Activated naive CD8-positive, alpha-beta T cell (primary cell): ENCODE results near the gene PCDHA12.
"Not testable (repeated sequence)": the region's sequence is repeated elsewhere in the genome, so short reads cannot be mapped to it uniquely, and the experiment has no call there.

ENCODE experiments used
- H3K27ac Mint-ChIP-seq: one replicate; pipeline ENCODE4 v1.8.0; 2021; ENCODE audit warnings: mixed read lengths
- H3K27me3 Mint-ChIP-seq: one replicate; pipeline ENCODE4 v1.8.0; 2021; ENCODE audit warnings: mixed read lengths
- H3K36me3 Mint-ChIP-seq: one replicate; pipeline ENCODE4 v1.8.0; 2021; ENCODE audit warnings: mixed read lengths
- H3K4me1 Mint-ChIP-seq: one replicate; pipeline ENCODE4 v1.8.0; 2021; ENCODE audit warnings: low read depth, mixed read lengths
- H3K4me3 Mint-ChIP-seq: one replicate; pipeline ENCODE4 v1.8.0; 2021; ENCODE audit warnings: mild to moderate bottlenecking, mixed read lengths
- H3K9me3 Mint-ChIP-seq: one replicate; pipeline ENCODE4 v1.8.0; 2021; ENCODE audit warnings: low read depth, mixed read lengths

Gene PCDHA12

GRCh38 chr5:140849831-140850634 is 25.1 kb upstream of the PCDHA12 start:
- H3K4me3 Mint-ChIP-seq, H3K4me1 Mint-ChIP-seq, H3K27ac Mint-ChIP-seq, H3K36me3 Mint-ChIP-seq: not testable (repeated sequence)
- Mint-ChIP-seq H3K27me3 (peaks cover 32% of the 10 kb centered on the region), H3K9me3 (peaks cover 18% of the 10 kb centered on the region)

- peaks cover 2% of the 10 kb centered on the region for H3K36me3 Mint-ChIP-seq
- H3K4me1 Mint-ChIP-seq: no peaks in the 10 kb centered on the region
- no peak within 1 kb of the TSS for H3K4me3 Mint-ChIP-seq
- H3K27ac Mint-ChIP-seq: no peak within 1 kb of the TSS
- H3K27me3 Mint-ChIP-seq: peaks cover 25% of the 10 kb centered on the region
- peaks cover 18% of the 10 kb centered on the region for H3K9me3 Mint-ChIP-seq
Observed at GRCh38 chr5:140855772-140856674, 19.1 kb upstream of the PCDHA12 start, which contains the start of gene PCDHA10. TSS of gene PCDHA10 (plus strand) at chr5:140855897. CDS start at chr5:140856049, 152 bp downstream.

DNA sequence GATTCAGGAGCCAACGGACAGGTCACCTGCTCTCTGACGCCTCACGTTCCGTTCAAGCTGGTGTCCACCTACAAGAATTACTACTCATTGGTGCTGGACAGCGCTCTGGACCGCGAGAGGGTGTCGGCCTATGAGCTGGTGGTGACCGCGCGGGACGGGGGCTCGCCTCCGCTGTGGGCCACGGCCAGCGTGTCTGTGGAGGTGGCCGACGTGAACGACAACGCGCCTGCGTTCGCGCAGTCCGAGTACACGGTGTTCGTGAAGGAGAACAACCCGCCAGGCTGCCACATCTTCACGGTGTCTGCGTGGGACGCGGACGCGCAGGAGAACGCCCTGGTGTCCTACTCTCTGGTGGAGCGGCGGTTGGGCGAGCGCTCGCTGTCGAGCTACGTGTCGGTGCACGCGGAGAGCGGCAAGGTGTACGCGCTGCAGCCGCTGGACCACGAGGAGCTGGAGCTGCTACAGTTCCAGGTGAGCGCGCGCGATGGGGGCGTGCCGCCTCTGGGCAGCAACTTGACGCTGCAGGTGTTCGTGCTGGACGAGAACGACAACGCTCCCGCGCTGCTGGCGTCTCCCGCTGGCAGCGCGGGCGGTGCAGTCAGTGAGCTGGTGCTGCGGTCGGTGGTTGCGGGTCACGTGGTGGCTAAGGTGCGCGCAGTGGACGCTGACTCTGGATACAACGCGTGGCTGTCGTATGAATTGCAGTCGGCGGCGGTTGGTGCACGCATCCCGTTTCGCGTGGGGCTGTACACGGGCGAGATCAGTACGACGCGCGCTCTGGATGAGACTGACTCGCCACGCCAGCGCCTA is 17.7 kb upstream of the PCDHA12 start:
- Mint-ChIP-seq H3K27me3 (peaks cover 31% of the 10 kb centered on the region), H3K27ac (no peak overlapping the region), H3K4me1 (no peaks in the 10 kb centered on the region), H3K9me3 (peaks cover 22% of the 10 kb centered on the region), H3K4me3 (no peak overlapping the region), H3K36me3 (peaks cover 8% of the 10 kb centered on the region)

GRCh38 chr5:140857987-140858240 is 17.2 kb upstream of the PCDHA12 start:
- peaks cover 22% of the 10 kb centered on the region for H3K9me3 Mint-ChIP-seq
- H3K27ac Mint-ChIP-seq: no peak overlapping the region
- H3K36me3 Mint-ChIP-seq: peaks cover 8% of the 10 kb centered on the region
- H3K4me1 Mint-ChIP-seq: no peaks in the 10 kb centered on the region
- H3K4me3 Mint-ChIP-seq: no peak overlapping the region
- H3K27me3 Mint-ChIP-seq: peaks cover 29% of the 10 kb centered on the region

- Mint-ChIP-seq H3K27me3 (peaks cover 21% of the 10 kb centered on the region), H3K27ac (no peak overlapping the region), H3K4me1 (no peaks in the 10 kb centered on the region), H3K36me3 (peaks cover 6% of the 10 kb centered on the region), H3K4me3 (no peak overlapping the region), H3K9me3 (peaks cover 4% of the 10 kb centered on the region)
Observed at GRCh38 chr5:140862441-140863295, 12.4 kb upstream of the PCDHA12 start.

DNA sequence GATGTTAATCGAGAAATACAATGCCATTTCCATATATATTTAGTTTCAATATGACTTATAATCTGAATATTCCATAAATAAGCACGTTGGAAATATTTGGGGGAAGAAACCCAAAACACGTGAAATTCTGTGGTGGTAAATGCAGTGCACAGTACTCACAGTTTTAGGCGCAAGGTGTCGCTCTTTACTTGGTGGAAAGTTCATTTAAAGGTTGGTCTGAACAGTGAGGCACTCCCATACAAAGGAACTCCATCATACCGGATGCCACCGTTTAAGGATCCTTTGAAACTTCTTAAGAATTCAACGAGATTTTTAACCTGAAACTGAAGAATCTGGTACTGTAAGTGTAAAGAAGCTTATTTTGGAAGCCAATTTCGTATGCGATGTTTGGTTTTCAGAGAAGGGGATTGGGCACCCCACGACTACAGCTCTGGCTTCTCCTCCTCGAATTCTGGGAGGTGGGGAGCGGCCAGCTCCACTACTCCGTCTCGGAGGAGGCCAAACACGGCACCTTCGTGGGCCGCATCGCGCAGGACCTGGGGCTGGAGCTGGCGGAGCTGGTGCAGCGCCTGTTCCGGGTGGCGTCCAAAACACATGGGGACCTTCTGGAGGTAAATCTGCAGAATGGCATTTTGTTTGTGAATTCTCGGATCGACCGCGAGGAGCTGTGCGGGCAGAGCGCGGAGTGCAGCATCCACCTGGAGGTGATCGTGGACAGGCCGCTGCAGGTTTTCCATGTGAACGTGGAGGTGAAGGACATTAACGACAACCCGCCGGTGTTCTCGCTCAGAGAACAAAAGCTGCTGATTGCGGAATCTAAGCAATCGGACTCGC is 6.2 kb upstream of the PCDHA12 start, which contains the start of gene PCDHA11:
Gene PCDHA11, plus strand, starts transcription at position 237 of the 834 bp plus-strand sequence. Its CDS starts 147 bp downstream, at position 384.
- Mint-ChIP-seq H3K4me1 (no peaks in the 10 kb centered on the region), H3K27ac (no peak within 1 kb of the TSS), H3K27me3 (peaks cover 25% of the 10 kb centered on the region), H3K4me3 (no peak within 1 kb of the TSS), H3K36me3 (peaks cover 12% of the 10 kb centered on the region), H3K9me3 (peaks cover 13% of the 10 kb centered on the region)

GRCh38 chr5:140869555-140869886 is 5.6 kb upstream of the PCDHA12 start:
- Mint-ChIP-seq H3K4me3 (no peak overlapping the region), H3K36me3 (peaks cover 17% of the 10 kb centered on the region), H3K4me1 (no peaks in the 10 kb centered on the region), H3K27ac (no peak overlapping the region), H3K27me3 (peaks cover 31% of the 10 kb centered on the region), H3K9me3 (peaks cover 18% of the 10 kb centered on the region)

GRCh38 chr5:140870221-140871201 is 4.6 kb upstream of the PCDHA12 start:
- Mint-ChIP-seq H3K27ac (no peak overlapping the region), H3K9me3 (peaks cover 21% of the 10 kb centered on the region), H3K36me3 (peaks cover 17% of the 10 kb centered on the region), H3K4me1 (no peaks in the 10 kb centered on the region), H3K4me3 (no peak overlapping the region), H3K27me3 (peaks cover 39% of the 10 kb centered on the region)

GRCh38 chr5:140876541-140877261 is 1.6 kb downstream of the PCDHA12 start:
- not testable (repeated sequence) for H3K27ac Mint-ChIP-seq, H3K4me1 Mint-ChIP-seq, H3K4me3 Mint-ChIP-seq
- Mint-ChIP-seq H3K9me3 (peaks cover 40% of the 10 kb centered on the region), H3K27me3 (peaks cover 53% of the 10 kb centered on the region), H3K36me3 (peaks cover 30% of the 10 kb centered on the region)

DNA sequence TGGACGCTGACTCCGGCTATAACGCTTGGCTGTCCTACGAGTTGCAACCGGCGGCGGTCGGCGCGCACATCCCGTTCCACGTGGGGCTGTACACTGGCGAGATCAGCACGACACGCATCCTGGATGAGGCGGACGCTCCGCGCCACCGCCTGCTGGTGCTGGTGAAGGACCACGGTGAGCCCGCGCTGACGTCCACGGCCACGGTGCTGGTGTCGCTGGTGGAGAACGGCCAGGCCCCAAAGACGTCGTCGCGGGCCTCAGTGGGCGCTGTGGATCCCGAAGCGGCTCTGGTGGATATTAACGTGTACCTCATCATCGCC is 2.1 kb downstream of the PCDHA12 start:
- Mint-ChIP-seq H3K36me3 (peaks cover 31% of the 10 kb centered on the region), H3K27me3 (peaks cover 52% of the 10 kb centered on the region), H3K4me1 (peaks cover 2% of the 10 kb centered on the region), H3K27ac (no peak overlapping the region), H3K4me3 (no peak overlapping the region), H3K9me3 (peaks cover 39% of the 10 kb centered on the region)

DNA sequence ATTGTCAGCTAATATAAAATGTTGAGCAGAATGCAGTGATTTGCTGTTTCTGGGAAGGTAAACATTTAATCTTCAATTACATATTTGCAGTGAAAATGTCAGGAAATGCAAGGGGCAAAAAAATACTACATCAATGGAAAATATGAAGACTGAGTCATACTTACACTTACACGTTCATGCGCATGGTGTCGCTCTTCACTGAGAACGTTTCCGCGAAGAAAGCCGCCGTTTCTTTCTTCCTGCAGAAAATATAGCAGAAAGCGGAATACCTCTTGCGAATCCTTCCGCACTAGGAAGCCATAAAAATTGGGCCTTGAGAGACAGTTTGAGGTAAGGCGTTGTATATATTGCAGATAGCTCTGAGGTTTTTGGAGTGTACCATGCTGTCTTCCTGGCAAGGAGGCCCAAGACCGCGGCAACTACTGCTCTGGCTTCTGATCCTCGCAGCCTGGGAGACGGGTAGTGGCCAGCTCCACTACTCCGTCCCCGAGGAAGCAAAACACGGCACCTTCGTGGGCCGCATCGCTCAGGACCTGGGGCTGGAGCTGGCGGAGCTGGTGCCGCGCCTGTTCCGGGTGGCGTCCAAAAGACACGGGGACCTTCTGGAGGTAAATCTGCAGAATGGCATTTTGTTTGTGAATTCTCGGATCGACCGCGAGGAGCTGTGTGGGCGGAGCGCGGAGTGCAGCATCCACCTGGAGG is 6.9 kb downstream of the PCDHA12 start, which contains the start of gene PCDHA13:
Gene PCDHA13, plus strand, starts transcription at position 236 of the 702 bp plus-strand sequence. Its CDS starts 145 bp downstream, at position 381.
- H3K4me3 Mint-ChIP-seq: no peak within 1 kb of the TSS

GRCh38 chr5:140882591-140882899 is 7.4 kb downstream of the PCDHA12 start:
- H3K4me1 Mint-ChIP-seq: peaks cover 2% of the 10 kb centered on the region
- H3K27me3 Mint-ChIP-seq: peaks cover 37% of the 10 kb centered on the region
- peaks cover 39% of the 10 kb centered on the region for H3K9me3 Mint-ChIP-seq
- no peak overlapping the region for H3K4me3 Mint-ChIP-seq
- H3K27ac Mint-ChIP-seq: no peak overlapping the region
- H3K36me3 Mint-ChIP-seq: peaks cover 23% of the 10 kb centered on the region

More for the DNA sequence above, 6.9 kb downstream of the PCDHA12 start, which contains the start of gene PCDHA13:
- Mint-ChIP-seq H3K27me3 (peaks cover 35% of the 10 kb centered on the region), H3K4me1 (peaks cover 2% of the 10 kb centered on the region), H3K27ac (no peak within 1 kb of the TSS), H3K36me3 (peaks cover 23% of the 10 kb centered on the region), H3K9me3 (peaks cover 35% of the 10 kb centered on the region)
